Esophagus squamous epithelium (tissue), 5 donors: ENCODE measurements around the gene ZNF277. TPM values are rescaled to one million over a fixed set of nuclear protein-coding genes. Genes with fewer than 3 reads are reported as not detected.

Source experiments
- DNase-seq: peaks from one replicate; lab custom pipeline; 2025; lab: John Stamatoyannopoulos, UW
- H3K27ac ChIP-seq, 4 donors: fragments of 200-600 bp; sonication (generic); one replicate each; pipeline ENCODE4 v1.5.1; 2016 to 2019; ENCODE audit warnings: mild to moderate bottlenecking in 1 of 4
- H3K27me3 ChIP-seq, 4 donors: fragments of 200-600 bp; sonication (generic); 1 replicate in 3 of 4; 2 replicates in 1 of 4; pipeline versions ENCODE4 v1.5.1 to v1.6.0; 2017 to 2021; ENCODE audit warnings: antibody characterized with exemption in 1 of 4
- H3K36me3 ChIP-seq, 3 donors: fragments of 200-600 bp; sonication (generic); one replicate each; pipeline ENCODE4 v1.5.1; 2016 to 2019
- H3K4me1 ChIP-seq, 3 donors: fragments of 200-600 bp; sonication (generic); one replicate each; pipeline ENCODE4 v1.5.1; 2017 to 2019
- H3K4me3 ChIP-seq, 4 donors: fragments of 200-600 bp; sonication (generic); 1 replicate in 3 of 4; 2 replicates in 1 of 4; pipeline ENCODE4 v1.5.1; 2016 to 2019; ENCODE audit warnings: mild to moderate bottlenecking in 2 of 4, moderate library complexity in 1 of 4
- H3K9me3 ChIP-seq, 3 donors: fragments of 200-600 bp; sonication (generic); one replicate each; pipeline ENCODE4 v1.5.1; 2016 to 2019
- POLR2A ChIP-seq, 4 donors: fragments of 450-650 bp; IDR thresholded peaks; one replicate each; pipeline ENCODE4 v1.6.1; 2017; ENCODE audit warnings: antibody characterized with exemption in 4 of 4, mild to moderate bottlenecking in 4 of 4, moderate library complexity in 3 of 4
- WGBS, 2 donors: methylation state at CpG; one replicate each; pipeline ENCODE4 v1.1.5; 2018; 5-methylcytosine and 5-hydroxymethylcytosine counted together
- intact Hi-C: fragments of 100-400 bp; cut with DNase I; formaldehyde crosslinking; loops from one replicate; pipeline ENCODE4 v1.15.0; 2022
- total RNA-seq, 4 donors: library from RNA; depleted of rRNA; stranded (reverse); fragments of >200 nt; gene quantifications; one replicate each; pipeline ENCODE4 v1.1.0, GENCODE V29; 2016
- TF ChIP-seq, protein P1 (sequence below), 6 experiments: fragments of 450-650 bp in 4 of 6; fragments of 200-600 bp in 2 of 6; sonication (generic) in 2 of 6; IDR thresholded peaks; one replicate each; pipeline ENCODE4 v1.5.1; 2016 to 2019; ENCODE audit warnings: antibody characterized with exemption in 6 of 6, mild to moderate bottlenecking in 4 of 6, moderate library complexity in 4 of 6
- donor health status: DM: yes; HTN: yes; CAD: no.

Gene ZNF277
- total RNA-seq, 4 donors from 2014 or later = 7.3 to 32.0 (median 19.6) TPM

DNA sequence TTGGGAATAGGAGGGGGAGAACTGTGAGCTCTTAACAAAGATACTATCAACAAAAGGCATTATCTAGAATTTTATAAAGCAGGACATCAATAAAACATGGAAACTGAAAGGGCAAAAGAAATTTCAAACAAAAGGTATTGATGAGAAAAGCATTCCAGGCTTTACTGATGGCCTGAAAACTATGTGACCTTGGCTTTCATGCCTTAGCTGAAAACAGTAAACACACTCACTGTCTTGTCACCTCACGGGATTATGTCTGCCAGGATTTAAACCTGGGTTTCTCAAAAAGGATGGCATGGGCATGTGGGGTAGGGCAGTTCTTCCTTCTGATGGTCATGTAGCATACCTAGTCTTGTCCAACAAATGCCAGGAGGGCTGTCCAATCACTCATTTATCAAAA lies 23.2 kb upstream of the ZNF277 start:
- Histone ChIP-seq H3K27me3 (no peaks in the 10 kb centered on the region), H3K27ac (no peak overlapping the region)
- WGBS, 2 donors = 94 to 100% methylated on average over 1 of the region's 1 CpG

DNA sequence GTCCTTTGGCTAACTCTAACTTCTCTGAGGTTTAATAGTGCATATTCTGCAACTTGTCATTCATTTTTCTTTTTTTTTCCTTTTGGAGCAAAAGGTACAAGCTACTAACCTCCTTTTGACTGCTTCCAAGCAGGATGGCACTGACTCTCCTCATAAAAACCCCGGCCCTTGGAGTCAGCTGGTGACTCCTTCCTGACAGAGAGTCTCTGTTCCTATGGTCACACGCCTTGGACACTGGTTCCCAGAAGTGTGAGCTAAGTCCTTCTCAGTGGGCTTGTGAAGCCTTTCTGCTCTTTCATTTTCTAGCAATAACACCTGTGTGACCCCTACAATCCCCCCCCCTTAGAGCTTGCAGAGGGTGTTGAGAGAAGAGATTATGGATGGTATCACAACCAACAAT lies 22.0 kb upstream of the ZNF277 start:
- Histone ChIP-seq H3K9me3 (no peaks in the 10 kb centered on the region), H3K4me1 (peaks cover 0 to 14% (median 0%) of the 10 kb centered on the region in 3 donors), H3K4me3 (no peak overlapping the region), H3K27me3 (no peaks in the 10 kb centered on the region), H3K36me3 (no peaks in the 10 kb centered on the region), H3K27ac (no peak overlapping the region)
- DNase-seq = no peak
- intact Hi-C loops = no loop called here
- TF ChIP-seq, protein P1, sequence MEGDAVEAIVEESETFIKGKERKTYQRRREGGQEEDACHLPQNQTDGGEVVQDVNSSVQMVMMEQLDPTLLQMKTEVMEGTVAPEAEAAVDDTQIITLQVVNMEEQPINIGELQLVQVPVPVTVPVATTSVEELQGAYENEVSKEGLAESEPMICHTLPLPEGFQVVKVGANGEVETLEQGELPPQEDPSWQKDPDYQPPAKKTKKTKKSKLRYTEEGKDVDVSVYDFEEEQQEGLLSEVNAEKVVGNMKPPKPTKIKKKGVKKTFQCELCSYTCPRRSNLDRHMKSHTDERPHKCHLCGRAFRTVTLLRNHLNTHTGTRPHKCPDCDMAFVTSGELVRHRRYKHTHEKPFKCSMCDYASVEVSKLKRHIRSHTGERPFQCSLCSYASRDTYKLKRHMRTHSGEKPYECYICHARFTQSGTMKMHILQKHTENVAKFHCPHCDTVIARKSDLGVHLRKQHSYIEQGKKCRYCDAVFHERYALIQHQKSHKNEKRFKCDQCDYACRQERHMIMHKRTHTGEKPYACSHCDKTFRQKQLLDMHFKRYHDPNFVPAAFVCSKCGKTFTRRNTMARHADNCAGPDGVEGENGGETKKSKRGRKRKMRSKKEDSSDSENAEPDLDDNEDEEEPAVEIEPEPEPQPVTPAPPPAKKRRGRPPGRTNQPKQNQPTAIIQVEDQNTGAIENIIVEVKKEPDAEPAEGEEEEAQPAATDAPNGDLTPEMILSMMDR (IDR thresholded peaks at IDR 0.05) = no peak
- 82 to 83% methylated on average over 2 of the region's 2 CpGs for WGBS, 2 donors

More for the DNA sequence above, 23.2 kb upstream of the ZNF277 start:
- Histone ChIP-seq H3K9me3 (no peaks in the 10 kb centered on the region), H3K4me1 (peaks cover 0 to 14% (median 0%) of the 10 kb centered on the region in 3 donors), H3K4me3 (no peak overlapping the region), H3K36me3 (no peaks in the 10 kb centered on the region)
- DNase-seq = no peak
- no peak for TF ChIP-seq POLR2A (IDR thresholded peaks at IDR 0.05)
- TF ChIP-seq, protein P1 (IDR thresholded peaks at IDR 0.05) = no peak
- intact Hi-C loops = no loop called here

DNA sequence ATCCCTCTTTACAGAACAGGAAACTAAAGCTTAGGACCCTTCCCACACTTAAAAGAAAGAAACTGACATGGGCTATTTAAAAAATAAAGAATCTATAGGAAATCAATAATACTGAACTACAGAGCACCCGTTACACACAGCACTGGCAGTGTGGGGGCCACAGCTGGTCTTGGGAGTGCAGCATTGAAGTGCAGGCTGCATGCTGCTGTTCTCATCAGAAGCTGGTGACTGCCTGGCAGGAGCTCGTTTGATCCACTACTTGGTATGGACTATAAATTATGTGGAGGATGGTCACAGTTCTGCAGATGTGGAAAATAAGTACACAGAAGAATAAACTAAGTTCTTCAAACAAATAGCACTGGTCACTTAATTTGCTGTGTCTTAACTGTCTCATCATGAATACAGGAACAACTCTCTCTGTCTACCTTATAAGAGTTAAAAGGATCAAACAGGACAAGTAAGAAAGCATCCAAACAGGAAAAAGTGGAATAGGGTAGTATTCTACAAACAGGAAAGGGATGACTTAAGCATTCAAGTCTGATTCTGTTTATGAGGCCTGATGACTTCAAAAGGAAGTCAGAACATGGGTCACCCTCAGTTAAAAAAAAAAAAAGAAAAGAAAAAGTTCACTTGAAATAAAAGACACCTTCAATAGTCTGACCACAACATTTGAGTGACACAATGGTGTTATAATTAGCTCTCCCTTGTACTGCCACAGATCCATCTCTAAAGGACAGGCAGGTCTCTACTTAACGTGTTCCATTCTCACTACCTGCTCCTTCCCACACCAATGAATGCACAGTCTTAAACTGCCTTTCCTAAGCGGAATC lies 21.3 kb upstream of the ZNF277 start:
- Histone ChIP-seq H3K27ac (no peak overlapping the region), H3K4me1 (peaks cover 0 to 14% (median 0%) of the 10 kb centered on the region in 3 donors), H3K36me3 (no peaks in the 10 kb centered on the region), H3K4me3 (no peak overlapping the region), H3K27me3 (no peaks in the 10 kb centered on the region), H3K9me3 (no peaks in the 10 kb centered on the region)
- WGBS, 2 donors = 65 to 67% methylated on average over 4 of the region's 4 CpGs
- TF ChIP-seq, protein P1 (IDR thresholded peaks at IDR 0.05) = no peak
- no peak for TF ChIP-seq POLR2A (IDR thresholded peaks at IDR 0.05)
- intact Hi-C loops = no loop called here
- no peak for DNase-seq

DNA sequence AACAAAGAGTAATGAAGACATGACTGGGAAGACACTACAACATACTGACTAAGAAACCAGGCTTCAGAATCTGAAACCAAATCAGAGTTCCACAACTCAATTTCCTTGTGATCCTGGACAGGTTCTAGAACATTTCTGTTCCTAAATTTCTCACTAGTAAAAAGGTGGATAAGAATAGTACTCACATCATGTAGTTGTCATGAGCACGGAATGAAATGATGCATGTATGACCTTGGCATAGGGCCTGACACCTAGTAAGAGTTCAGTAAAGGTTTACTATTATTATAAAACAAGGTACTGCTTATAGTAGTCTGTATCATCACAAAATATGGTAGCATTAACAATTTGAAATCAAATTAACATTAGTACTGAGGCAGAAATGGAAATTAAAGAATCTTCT lies 20.2 kb upstream of the ZNF277 start:
- no peaks in the 10 kb centered on the region for H3K9me3 ChIP-seq
- WGBS, 2 donors = 47 to 56% methylated on average over 1 of the region's 1 CpG
- peaks cover 0 to 18% (median 0%) of the 10 kb centered on the region in 3 donors for H3K4me1 ChIP-seq
- no peak for TF ChIP-seq POLR2A (IDR thresholded peaks at IDR 0.05)
- TF ChIP-seq, protein P1 (IDR thresholded peaks at IDR 0.05) = no peak
- no peak overlapping the region for H3K27ac ChIP-seq
- no peaks in the 10 kb centered on the region for H3K36me3 ChIP-seq
- H3K27me3 ChIP-seq = no peaks in the 10 kb centered on the region
- H3K4me3 ChIP-seq = no peak overlapping the region
- no peak for DNase-seq
- intact Hi-C loops = no loop called here

DNA sequence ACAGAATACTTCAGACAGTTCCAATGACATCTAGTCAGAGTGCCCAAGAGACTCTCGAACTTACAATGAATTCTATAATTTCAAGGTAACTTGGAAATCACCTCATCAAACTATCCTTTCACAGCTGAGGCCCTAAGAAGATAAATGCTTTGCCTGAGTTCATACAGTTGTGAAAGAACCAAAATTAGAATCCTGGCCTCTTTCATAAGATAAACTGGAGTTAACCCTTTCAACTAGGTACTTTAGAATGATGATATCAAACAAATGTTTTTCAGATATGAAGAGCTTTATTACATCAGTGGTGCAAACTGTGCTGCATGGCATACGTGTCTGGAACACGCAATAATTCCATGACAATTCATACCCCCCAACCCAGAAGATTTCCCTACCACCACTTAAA lies 18.2 kb upstream of the ZNF277 start:
- Histone ChIP-seq H3K9me3 (no peaks in the 10 kb centered on the region), H3K27ac (no peak overlapping the region), H3K4me3 (no peak overlapping the region), H3K27me3 (no peaks in the 10 kb centered on the region), H3K4me1 (peaks cover 0 to 20% (median 3%) of the 10 kb centered on the region in 3 donors), H3K36me3 (no peaks in the 10 kb centered on the region)
- TF ChIP-seq POLR2A (IDR thresholded peaks at IDR 0.05) = no peak
- TF ChIP-seq, protein P1 (IDR thresholded peaks at IDR 0.05) = no peak
- WGBS, 2 donors = 92 to 93% methylated on average over 3 of the region's 3 CpGs
- intact Hi-C loops = no loop called here
- DNase-seq = no peak
